GM12872 (cell line): Measurements from ENCODE around the gene VEPH1.

ENCODE experiments used
- TF ChIP-seq, protein P1 (sequence below): IDR thresholded peaks from 3 replicates; pipeline ENCODE4 v1.5.1; 2011; ENCODE audit warnings: low read depth, mild to moderate bottlenecking, low read length, moderate library complexity; ENCODE audit not compliant: insufficient read depth

Gene VEPH1

DNA sequence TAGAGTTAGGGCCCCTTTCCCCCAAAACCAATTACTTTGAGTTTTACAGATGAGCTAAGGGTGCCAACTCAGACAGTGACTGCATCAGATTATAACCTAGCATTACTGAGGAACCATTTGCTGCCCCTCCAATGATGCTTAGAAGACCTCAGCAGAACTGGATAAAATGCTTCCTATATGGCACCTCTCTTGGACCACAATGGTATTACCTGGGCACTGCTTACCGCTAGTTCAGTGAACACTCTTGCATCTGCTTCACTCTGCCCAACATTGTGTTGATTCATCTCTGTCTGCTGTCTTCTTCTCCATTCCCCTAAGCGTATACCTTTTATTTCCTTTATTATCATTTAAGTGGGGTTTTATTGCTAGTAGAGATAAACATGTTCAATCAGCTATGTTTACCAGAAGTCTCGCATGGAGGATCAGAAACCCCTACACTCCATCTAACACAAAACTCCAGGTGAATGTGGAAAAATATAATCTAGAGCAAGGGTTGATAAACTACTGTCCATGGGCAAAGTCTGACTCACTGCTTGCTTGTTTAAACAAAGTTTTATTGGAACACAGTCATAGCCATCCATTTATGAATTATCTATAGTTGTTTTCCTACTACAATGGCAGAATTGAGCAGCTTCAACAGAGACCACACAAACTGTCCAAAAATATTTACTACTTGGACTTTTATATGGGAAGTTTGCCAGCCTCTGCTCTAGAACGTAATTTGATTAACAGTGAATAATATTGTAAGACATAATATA lies 166.8 kb downstream of the VEPH1 start:
- TF ChIP-seq, protein P1, sequence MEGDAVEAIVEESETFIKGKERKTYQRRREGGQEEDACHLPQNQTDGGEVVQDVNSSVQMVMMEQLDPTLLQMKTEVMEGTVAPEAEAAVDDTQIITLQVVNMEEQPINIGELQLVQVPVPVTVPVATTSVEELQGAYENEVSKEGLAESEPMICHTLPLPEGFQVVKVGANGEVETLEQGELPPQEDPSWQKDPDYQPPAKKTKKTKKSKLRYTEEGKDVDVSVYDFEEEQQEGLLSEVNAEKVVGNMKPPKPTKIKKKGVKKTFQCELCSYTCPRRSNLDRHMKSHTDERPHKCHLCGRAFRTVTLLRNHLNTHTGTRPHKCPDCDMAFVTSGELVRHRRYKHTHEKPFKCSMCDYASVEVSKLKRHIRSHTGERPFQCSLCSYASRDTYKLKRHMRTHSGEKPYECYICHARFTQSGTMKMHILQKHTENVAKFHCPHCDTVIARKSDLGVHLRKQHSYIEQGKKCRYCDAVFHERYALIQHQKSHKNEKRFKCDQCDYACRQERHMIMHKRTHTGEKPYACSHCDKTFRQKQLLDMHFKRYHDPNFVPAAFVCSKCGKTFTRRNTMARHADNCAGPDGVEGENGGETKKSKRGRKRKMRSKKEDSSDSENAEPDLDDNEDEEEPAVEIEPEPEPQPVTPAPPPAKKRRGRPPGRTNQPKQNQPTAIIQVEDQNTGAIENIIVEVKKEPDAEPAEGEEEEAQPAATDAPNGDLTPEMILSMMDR: no peak

DNA sequence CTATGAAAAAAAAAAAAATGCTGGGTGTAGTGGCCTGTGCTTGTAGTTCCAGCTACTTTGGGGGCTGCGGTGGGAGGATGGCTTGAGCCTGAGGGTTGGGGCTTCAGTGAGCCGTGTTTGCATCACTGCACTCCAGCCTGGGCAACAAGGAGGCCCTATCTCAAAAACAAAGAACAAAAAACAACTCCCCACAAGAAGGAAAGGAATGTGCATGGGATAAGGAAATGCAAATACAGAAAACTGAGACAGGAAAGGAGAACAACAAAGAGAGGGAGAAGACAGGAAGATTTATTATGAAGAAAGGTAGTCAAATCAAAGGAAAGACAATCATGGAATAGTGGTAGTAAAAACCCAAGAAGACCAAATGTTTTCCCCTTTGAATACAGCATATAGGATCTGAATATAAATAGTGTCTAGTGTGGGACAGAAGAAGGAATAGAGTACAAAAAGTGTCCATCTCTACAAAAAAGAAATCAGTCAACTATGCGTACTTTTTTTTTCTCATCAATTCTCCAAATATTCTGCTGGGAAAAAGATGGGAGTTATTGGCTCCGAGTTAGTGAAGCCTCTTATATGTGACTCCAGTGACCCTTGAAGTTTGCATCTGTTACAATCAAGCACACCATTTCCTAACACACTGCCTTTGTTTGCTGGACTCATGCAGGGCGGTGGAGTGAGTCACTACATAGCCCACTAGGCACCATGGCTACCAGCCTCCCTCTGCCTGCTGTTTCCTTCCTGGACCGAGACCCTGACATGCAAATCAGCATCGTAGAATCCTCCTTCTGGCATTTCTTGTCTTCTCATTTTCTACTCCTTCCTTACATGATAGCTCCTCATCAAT lies 167.8 kb downstream of the VEPH1 start:
- TF ChIP-seq, protein P1: no peak

- TF ChIP-seq, protein P1: no peak
Observed at GRCh38 chr3:157333551-157333991, 169.6 kb downstream of the VEPH1 start.

DNA sequence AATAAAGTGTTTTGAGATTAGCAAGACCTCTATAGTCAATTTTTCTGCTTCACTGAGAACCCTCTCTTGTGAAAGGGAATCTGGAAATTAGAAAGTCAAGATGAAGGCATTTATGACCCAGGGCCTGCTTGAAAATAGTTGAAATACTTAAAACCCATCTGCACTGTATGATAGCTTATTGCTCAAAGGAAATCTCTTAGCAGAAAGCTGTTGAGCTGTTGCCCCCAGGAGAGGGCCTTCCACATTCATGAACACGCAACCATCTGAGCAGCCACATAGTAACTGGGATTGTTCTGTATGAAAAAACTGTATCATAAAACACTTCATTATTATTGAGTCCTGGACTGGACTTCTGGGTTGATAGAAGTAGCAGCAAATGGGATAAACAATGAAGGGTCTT lies 173.0 kb downstream of the VEPH1 start:
- TF ChIP-seq, protein P1: no peak

GRCh38 chr3:157329551-157329950 lies 173.7 kb downstream of the VEPH1 start:
- TF ChIP-seq, protein P1: no peak

DNA sequence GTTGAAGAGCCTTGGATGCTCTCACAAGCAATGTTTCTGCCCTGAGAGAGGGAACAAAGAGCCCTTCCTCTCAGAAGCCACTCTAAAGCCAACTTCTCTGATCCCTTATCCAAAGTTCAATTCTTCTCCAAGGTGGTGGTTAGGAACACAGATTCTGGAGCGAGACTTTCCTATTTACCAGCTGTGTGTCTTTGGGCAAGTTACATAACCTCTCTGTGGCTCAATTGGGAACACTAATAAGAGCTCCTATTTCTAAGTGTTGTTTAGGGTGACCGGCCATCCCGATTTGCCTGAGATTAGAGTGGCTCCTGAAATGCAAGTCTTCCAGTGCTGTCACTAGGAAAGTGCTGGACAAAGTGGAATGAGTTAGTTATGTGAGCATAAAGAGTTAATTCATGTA lies 175.4 kb downstream of the VEPH1 start:
- TF ChIP-seq, protein P1: no peak

- TF ChIP-seq, protein P1: no peak
Observed at GRCh38 chr3:157327018-157327417, 176.2 kb downstream of the VEPH1 start.
